ENCODE results near the gene TBRG4.

GRCh38 chr7:45074528-45075354, 36.8 kb downstream of the TBRG4 start:
- no peak for TF ChIP-seq CTCF (IDR thresholded peaks at IDR 0.05)
- TF ChIP-seq ZFX (IDR thresholded peaks at IDR 0.05; ENCODE audit: borderline replicate concordance), result no peak

Measured in 22Rv1 (cell line).